ENCODE results near the gene DAAM1.

The DAAM1 gene

GRCh38 chr14:59254911-59255545 is 66.6 kb downstream of the DAAM1 start:
- no peak for DNase-seq (ENCODE audit: low read depth, low spot score)

GRCh38 chr14:59256331-59256730 is 67.9 kb downstream of the DAAM1 start:
- no peak for DNase-seq (ENCODE audit: low read depth, low spot score)

GRCh38 chr14:59261334-59261733 is 72.9 kb downstream of the DAAM1 start:
- DNase-seq (ENCODE audit: low read depth, low spot score), result no peak

GRCh38 chr14:59262717-59263454 is 74.4 kb downstream of the DAAM1 start:
- DNase-seq (ENCODE audit: low read depth, low spot score), result no peak

GRCh38 chr14:59265808-59266207 is 77.3 kb downstream of the DAAM1 start:
- DNase-seq (ENCODE audit: low read depth, low spot score), result no peak

- no peak for DNase-seq (ENCODE audit: low read depth, low spot score)
Measured at GRCh38 chr14:59267046-59267445, 78.6 kb downstream of the DAAM1 start.

GRCh38 chr14:59268011-59268410 is 79.5 kb downstream of the DAAM1 start:
- no peak for DNase-seq (ENCODE audit: low read depth, low spot score)

- no peak for DNase-seq (ENCODE audit: low read depth, low spot score)
Measured at GRCh38 chr14:59268858-59269257, 80.4 kb downstream of the DAAM1 start.

- no peak for DNase-seq (ENCODE audit: low read depth, low spot score)
Measured at GRCh38 chr14:59269466-59269865, 81.0 kb downstream of the DAAM1 start.

- DNase-seq (ENCODE audit: low read depth, low spot score), result no peak
Measured at GRCh38 chr14:59271256-59271655, 82.8 kb downstream of the DAAM1 start.

GRCh38 chr14:59271734-59272133 is 83.3 kb downstream of the DAAM1 start:
- no peak for DNase-seq (ENCODE audit: low read depth, low spot score)

GRCh38 chr14:59272633-59273032 is 84.2 kb downstream of the DAAM1 start:
- DNase-seq (ENCODE audit: low read depth, low spot score), result no peak

- DNase-seq (ENCODE audit: low read depth, low spot score), result no peak
Measured at GRCh38 chr14:59273737-59274136, 85.3 kb downstream of the DAAM1 start.

- no peak for DNase-seq (ENCODE audit: low read depth, low spot score)
Measured at GRCh38 chr14:59274991-59275391, 86.5 kb downstream of the DAAM1 start.

- DNase-seq (ENCODE audit: low read depth, low spot score), result no peak
Measured at GRCh38 chr14:59275668-59276067, 87.2 kb downstream of the DAAM1 start.

GRCh38 chr14:59276235-59276634 is 87.8 kb downstream of the DAAM1 start:
- no peak for DNase-seq (ENCODE audit: low read depth, low spot score)

- no peak for DNase-seq (ENCODE audit: low read depth, low spot score)
Measured at GRCh38 chr14:59277659-59278058, 89.2 kb downstream of the DAAM1 start.

- no peak for DNase-seq (ENCODE audit: low read depth, low spot score)
Measured at GRCh38 chr14:59278111-59278510, 89.6 kb downstream of the DAAM1 start.

- no peak for DNase-seq (ENCODE audit: low read depth, low spot score)
Measured at GRCh38 chr14:59280961-59281360, 92.5 kb downstream of the DAAM1 start.

- DNase-seq (ENCODE audit: low read depth, low spot score), result no peak
Measured at GRCh38 chr14:59281609-59282377, 93.3 kb downstream of the DAAM1 start.

- DNase-seq (ENCODE audit: low read depth, low spot score), result no peak
Measured at GRCh38 chr14:59282378-59282765, 93.9 kb downstream of the DAAM1 start.

- DNase-seq (ENCODE audit: low read depth, low spot score), result no peak
Measured at GRCh38 chr14:59283361-59283760, 94.9 kb downstream of the DAAM1 start.

GRCh38 chr14:59284059-59284458 is 95.6 kb downstream of the DAAM1 start:
- DNase-seq (ENCODE audit: low read depth, low spot score), result no peak
